ENCODE data around the gene PODXL2. TPM values are rescaled to one million over a fixed set of nuclear protein-coding genes. Genes with fewer than 3 reads are reported as not detected.

Gene PODXL2
- polyA plus RNA-seq, 1 donor: 10.9 TPM

- no CpG with 5 or more reads among the region's 8 CpGs for WGBS (ENCODE audit: insufficient coverage, low lambda C conversion rate)
- no peaks in the 10 kb centered on the region for H3K36me3 ChIP-seq (ENCODE audit: control insufficient read depth, insufficient read depth, low read length)
- no peaks in the 10 kb centered on the region for H3K4me1 ChIP-seq (ENCODE audit: control insufficient read depth, insufficient read depth, low read length)
- no peak overlapping the region for H3K4me3 ChIP-seq (ENCODE audit: low read length)
- no peaks in the 10 kb centered on the region for H3K9me3 ChIP-seq (ENCODE audit: control insufficient read depth, low read depth, low read length)
- H3K27ac ChIP-seq (ENCODE audit: low read length): no peak overlapping the region
- DNase-seq: no peak
- H3K27me3 ChIP-seq (ENCODE audit: control insufficient read depth, insufficient read depth, low read length): no peaks in the 10 kb centered on the region
Measured at GRCh38 chr3:127656906-127657305, 27.9 kb downstream of the PODXL2 start.

- Histone ChIP-seq H3K4me3 (ENCODE audit: low read length) (no peak overlapping the region), H3K36me3 (ENCODE audit: control insufficient read depth, insufficient read depth, low read length) (no peaks in the 10 kb centered on the region), H3K9me3 (ENCODE audit: control insufficient read depth, low read depth, low read length) (no peaks in the 10 kb centered on the region), H3K27me3 (ENCODE audit: control insufficient read depth, insufficient read depth, low read length) (no peaks in the 10 kb centered on the region), H3K4me1 (ENCODE audit: control insufficient read depth, insufficient read depth, low read length) (no peaks in the 10 kb centered on the region), H3K27ac (ENCODE audit: low read length) (no peak overlapping the region)
- 80% methylated on average over 1 of the region's 1 CpG for WGBS (ENCODE audit: insufficient coverage, low lambda C conversion rate)
- no peak for DNase-seq
Measured at GRCh38 chr3:127658234-127658633, 29.2 kb downstream of the PODXL2 start.

GRCh38 chr3:127660621-127661251, 31.8 kb downstream of the PODXL2 start:
- no peak overlapping the region for H3K4me3 ChIP-seq (ENCODE audit: low read length)
- no peaks in the 10 kb centered on the region for H3K36me3 ChIP-seq (ENCODE audit: control insufficient read depth, insufficient read depth, low read length)
- no peaks in the 10 kb centered on the region for H3K9me3 ChIP-seq (ENCODE audit: control insufficient read depth, low read depth, low read length)
- H3K27me3 ChIP-seq (ENCODE audit: control insufficient read depth, insufficient read depth, low read length): no peaks in the 10 kb centered on the region
- WGBS (ENCODE audit: insufficient coverage, low lambda C conversion rate): no CpG with 5 or more reads among the region's 10 CpGs
- H3K27ac ChIP-seq (ENCODE audit: low read length): no peak overlapping the region
- DNase-seq: no peak
- no peaks in the 10 kb centered on the region for H3K4me1 ChIP-seq (ENCODE audit: control insufficient read depth, insufficient read depth, low read length)

- DNase-seq: no peak
- Histone ChIP-seq H3K9me3 (ENCODE audit: control insufficient read depth, low read depth, low read length) (no peaks in the 10 kb centered on the region), H3K4me1 (ENCODE audit: control insufficient read depth, insufficient read depth, low read length) (no peaks in the 10 kb centered on the region), H3K27me3 (ENCODE audit: control insufficient read depth, insufficient read depth, low read length) (no peaks in the 10 kb centered on the region), H3K4me3 (ENCODE audit: low read length) (no peak overlapping the region), H3K36me3 (ENCODE audit: control insufficient read depth, insufficient read depth, low read length) (no peaks in the 10 kb centered on the region), H3K27ac (ENCODE audit: low read length) (no peak overlapping the region)
- no CpG with 5 or more reads among the region's 5 CpGs for WGBS (ENCODE audit: insufficient coverage, low lambda C conversion rate)
Measured at GRCh38 chr3:127661600-127661999, 32.6 kb downstream of the PODXL2 start.

- H3K27ac ChIP-seq (ENCODE audit: low read length): no peak overlapping the region
- no peaks in the 10 kb centered on the region for H3K36me3 ChIP-seq (ENCODE audit: control insufficient read depth, insufficient read depth, low read length)
- no peak overlapping the region for H3K4me3 ChIP-seq (ENCODE audit: low read length)
- H3K9me3 ChIP-seq (ENCODE audit: control insufficient read depth, low read depth, low read length): no peaks in the 10 kb centered on the region
- WGBS (ENCODE audit: insufficient coverage, low lambda C conversion rate): no CpG with 5 or more reads among the region's 11 CpGs
- H3K4me1 ChIP-seq (ENCODE audit: control insufficient read depth, insufficient read depth, low read length): no peaks in the 10 kb centered on the region
- no peak for DNase-seq
- H3K27me3 ChIP-seq (ENCODE audit: control insufficient read depth, insufficient read depth, low read length): no peaks in the 10 kb centered on the region
Measured at GRCh38 chr3:127662001-127662469, 33.0 kb downstream of the PODXL2 start.

- H3K36me3 ChIP-seq (ENCODE audit: control insufficient read depth, insufficient read depth, low read length): no peaks in the 10 kb centered on the region
- no peaks in the 10 kb centered on the region for H3K9me3 ChIP-seq (ENCODE audit: control insufficient read depth, low read depth, low read length)
- DNase-seq: no peak
- H3K27me3 ChIP-seq (ENCODE audit: control insufficient read depth, insufficient read depth, low read length): no peaks in the 10 kb centered on the region
- H3K27ac ChIP-seq (ENCODE audit: low read length): no peak overlapping the region
- H3K4me3 ChIP-seq (ENCODE audit: low read length): no peak overlapping the region
- 80% methylated on average over 1 of the region's 5 CpGs for WGBS (ENCODE audit: insufficient coverage, low lambda C conversion rate)
- H3K4me1 ChIP-seq (ENCODE audit: control insufficient read depth, insufficient read depth, low read length): no peaks in the 10 kb centered on the region
Measured at GRCh38 chr3:127663151-127663550, 34.2 kb downstream of the PODXL2 start.

- Histone ChIP-seq H3K27ac (ENCODE audit: low read length) (no peak overlapping the region), H3K4me1 (ENCODE audit: control insufficient read depth, insufficient read depth, low read length) (no peaks in the 10 kb centered on the region), H3K36me3 (ENCODE audit: control insufficient read depth, insufficient read depth, low read length) (no peaks in the 10 kb centered on the region), H3K4me3 (ENCODE audit: low read length) (no peak overlapping the region), H3K27me3 (ENCODE audit: control insufficient read depth, insufficient read depth, low read length) (no peaks in the 10 kb centered on the region), H3K9me3 (ENCODE audit: control insufficient read depth, low read depth, low read length) (no peaks in the 10 kb centered on the region)
- WGBS (ENCODE audit: insufficient coverage, low lambda C conversion rate): 60% methylated on average over 1 of the region's 2 CpGs
- DNase-seq: no peak
Measured at GRCh38 chr3:127665165-127665564, 36.2 kb downstream of the PODXL2 start.

GRCh38 chr3:127665586-127665985, 36.6 kb downstream of the PODXL2 start:
- WGBS (ENCODE audit: insufficient coverage, low lambda C conversion rate): no CpG with 5 or more reads among the region's 3 CpGs
- Histone ChIP-seq H3K27me3 (ENCODE audit: control insufficient read depth, insufficient read depth, low read length) (no peaks in the 10 kb centered on the region), H3K4me1 (ENCODE audit: control insufficient read depth, insufficient read depth, low read length) (no peaks in the 10 kb centered on the region), H3K4me3 (ENCODE audit: low read length) (no peak overlapping the region), H3K27ac (ENCODE audit: low read length) (no peak overlapping the region), H3K9me3 (ENCODE audit: control insufficient read depth, low read depth, low read length) (no peaks in the 10 kb centered on the region), H3K36me3 (ENCODE audit: control insufficient read depth, insufficient read depth, low read length) (no peaks in the 10 kb centered on the region)
- no peak for DNase-seq

- no CpG with 5 or more reads among the region's 2 CpGs for WGBS (ENCODE audit: insufficient coverage, low lambda C conversion rate)
Measured at GRCh38 chr3:127666676-127667075, 37.7 kb downstream of the PODXL2 start.

GRCh38 chr3:127667119-127667681, 38.2 kb downstream of the PODXL2 start:
- no peaks in the 10 kb centered on the region for H3K27me3 ChIP-seq (ENCODE audit: control insufficient read depth, insufficient read depth, low read length)
- peaks cover 5% of the 10 kb centered on the region for H3K4me1 ChIP-seq (ENCODE audit: control insufficient read depth, insufficient read depth, low read length)
- no peak overlapping the region for H3K27ac ChIP-seq (ENCODE audit: low read length)
- H3K36me3 ChIP-seq (ENCODE audit: control insufficient read depth, insufficient read depth, low read length): no peaks in the 10 kb centered on the region
- H3K4me3 ChIP-seq (ENCODE audit: low read length): no peak overlapping the region
- H3K9me3 ChIP-seq (ENCODE audit: control insufficient read depth, low read depth, low read length): no peaks in the 10 kb centered on the region
- no CpG with 5 or more reads among the region's 6 CpGs for WGBS (ENCODE audit: insufficient coverage, low lambda C conversion rate)
- no peak for DNase-seq

More at GRCh38 chr3:127666676-127667075, 37.7 kb downstream of the PODXL2 start:
- Histone ChIP-seq H3K27me3 (ENCODE audit: control insufficient read depth, insufficient read depth, low read length) (no peaks in the 10 kb centered on the region), H3K4me3 (ENCODE audit: low read length) (no peak overlapping the region), H3K27ac (ENCODE audit: low read length) (no peak overlapping the region), H3K36me3 (ENCODE audit: control insufficient read depth, insufficient read depth, low read length) (no peaks in the 10 kb centered on the region), H3K9me3 (ENCODE audit: control insufficient read depth, low read depth, low read length) (no peaks in the 10 kb centered on the region), H3K4me1 (ENCODE audit: control insufficient read depth, insufficient read depth, low read length) (no peaks in the 10 kb centered on the region)
- DNase-seq: no peak

GRCh38 chr3:127668906-127669305, 39.9 kb downstream of the PODXL2 start:
- no peak overlapping the region for H3K4me3 ChIP-seq (ENCODE audit: low read length)
- no CpG with 5 or more reads among the region's 7 CpGs for WGBS (ENCODE audit: insufficient coverage, low lambda C conversion rate)
- DNase-seq: no peak

More at GRCh38 chr3:127668906-127669305, 39.9 kb downstream of the PODXL2 start:
- no peaks in the 10 kb centered on the region for H3K36me3 ChIP-seq (ENCODE audit: control insufficient read depth, insufficient read depth, low read length)
- H3K27ac ChIP-seq (ENCODE audit: low read length): no peak overlapping the region
- H3K9me3 ChIP-seq (ENCODE audit: control insufficient read depth, low read depth, low read length): no peaks in the 10 kb centered on the region
- peaks cover 9% of the 10 kb centered on the region for H3K4me1 ChIP-seq (ENCODE audit: control insufficient read depth, insufficient read depth, low read length)
- H3K27me3 ChIP-seq (ENCODE audit: control insufficient read depth, insufficient read depth, low read length): no peaks in the 10 kb centered on the region
